Stimulated activated CD4-positive, alpha-beta T cell treated with anti-CD3 and anti-CD28 coated beads, Interleukin-1b, Interleukin-23, amount 100 ng/mL, for 24 hours (primary cell): ENCODE results near the gene PARD3B.

ENCODE experiments used
- DNase-seq, 4 experiments: peaks; one replicate each; pipeline ENCODE4 v3.0.0-alpha.2; 2020; ENCODE audit warnings: low read depth in 4 of 4, low spot score in 1 of 4

PARD3B gene

DNA sequence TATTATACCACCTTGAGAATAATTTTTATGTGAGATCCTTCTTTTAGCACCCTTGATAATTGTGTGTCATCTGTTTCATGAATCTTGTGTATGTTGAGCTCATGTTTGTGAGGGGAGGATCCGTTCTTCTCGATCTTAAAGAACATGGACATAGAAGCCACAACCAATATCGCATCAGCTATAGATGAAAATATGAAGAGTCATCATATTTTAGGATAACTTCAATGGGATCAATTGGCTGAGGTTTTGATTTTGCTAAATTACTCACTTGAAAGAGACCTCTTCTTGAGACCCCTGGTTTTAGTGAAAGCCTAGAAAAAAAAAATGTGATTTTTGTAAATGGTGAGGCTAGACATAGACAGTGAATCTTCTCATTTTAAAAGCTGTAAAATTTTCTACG, 751.7 kb downstream of the PARD3B start:
- no peak for DNase-seq

- no peak for DNase-seq
Observed at GRCh38 chr2:205297368-205297767, 752.1 kb downstream of the PARD3B start.

- DNase-seq = no peak
Observed at GRCh38 chr2:205297846-205298245, 752.6 kb downstream of the PARD3B start.

DNA sequence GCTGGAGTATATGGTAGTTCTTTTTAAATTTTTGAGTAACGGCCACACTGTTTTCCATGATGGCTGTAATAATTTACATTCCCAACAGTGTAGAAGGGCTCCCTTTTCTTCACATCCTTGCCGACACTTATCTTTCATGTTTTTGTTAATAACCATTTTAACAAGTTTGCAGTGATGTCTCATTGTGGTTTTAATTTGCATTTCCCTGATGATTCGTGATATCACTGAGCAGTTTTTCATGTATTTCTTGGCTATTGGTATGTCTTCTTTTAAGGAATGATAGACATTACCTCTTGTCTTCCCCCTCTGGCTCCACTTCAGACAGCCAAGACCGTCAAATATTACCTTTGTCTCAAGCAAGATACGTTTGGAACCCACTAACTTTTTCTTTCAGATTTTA, 765.9 kb downstream of the PARD3B start:
- DNase-seq = no peak

DNA sequence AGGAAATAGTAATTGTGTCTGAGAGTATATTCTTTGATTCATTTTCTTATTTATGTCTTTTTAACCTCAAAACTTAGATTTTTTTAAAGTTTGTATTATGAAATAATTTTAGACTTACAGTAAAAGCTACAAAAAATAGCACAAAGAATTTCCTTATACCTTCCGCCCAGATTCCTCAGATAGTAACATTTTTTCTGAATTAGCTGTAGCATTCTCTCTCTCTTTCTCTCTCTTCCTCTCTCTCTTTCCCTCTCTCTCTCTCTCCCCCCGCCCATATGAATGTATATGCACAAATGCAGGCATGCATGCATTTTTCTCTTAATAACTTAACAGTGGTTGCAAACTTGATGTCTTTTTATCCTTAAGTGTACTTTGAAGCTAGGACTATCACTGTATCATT, 776.0 kb downstream of the PARD3B start:
- DNase-seq = no peak

DNA sequence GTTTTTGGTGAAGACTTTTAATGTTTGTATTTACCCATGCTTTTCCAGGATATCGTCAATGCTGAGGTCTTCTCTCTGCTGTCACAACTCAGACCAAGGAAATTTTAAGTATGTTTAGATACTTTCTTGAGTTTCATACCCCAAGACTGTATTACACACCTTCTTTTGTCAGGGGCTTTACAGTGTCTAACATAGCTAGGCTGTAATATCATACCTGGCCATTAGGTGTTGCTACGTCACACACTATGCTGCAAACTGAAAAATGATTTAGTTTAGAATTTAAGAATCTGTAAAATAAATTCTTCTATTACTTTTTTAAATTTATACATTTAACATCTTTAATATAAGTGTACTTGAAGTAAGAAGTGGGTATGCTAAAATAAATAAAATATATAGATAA, 778.7 kb downstream of the PARD3B start:
- DNase-seq = no peak

DNA sequence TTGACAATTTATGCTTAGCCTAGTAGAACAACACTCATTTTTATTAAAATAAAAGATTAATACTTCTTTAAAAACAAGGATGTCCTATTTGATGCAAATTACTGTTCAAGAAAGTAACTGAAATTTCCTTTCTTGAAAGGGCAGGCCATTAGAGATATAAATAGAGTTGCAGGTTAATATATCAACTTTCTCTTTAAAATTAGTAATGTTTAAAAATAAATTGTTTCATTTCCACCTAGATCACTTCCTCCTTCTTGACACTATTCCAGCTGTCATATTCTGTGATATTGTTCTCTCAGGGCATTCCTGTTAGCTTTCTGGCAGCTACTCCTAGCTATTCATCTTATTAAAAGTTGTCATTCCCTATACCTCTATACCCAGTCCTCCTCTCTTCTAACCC, 779.1 kb downstream of the PARD3B start:
- no peak for DNase-seq

- DNase-seq = no peak
Observed at GRCh38 chr2:205333351-205333750, 788.1 kb downstream of the PARD3B start.

DNA sequence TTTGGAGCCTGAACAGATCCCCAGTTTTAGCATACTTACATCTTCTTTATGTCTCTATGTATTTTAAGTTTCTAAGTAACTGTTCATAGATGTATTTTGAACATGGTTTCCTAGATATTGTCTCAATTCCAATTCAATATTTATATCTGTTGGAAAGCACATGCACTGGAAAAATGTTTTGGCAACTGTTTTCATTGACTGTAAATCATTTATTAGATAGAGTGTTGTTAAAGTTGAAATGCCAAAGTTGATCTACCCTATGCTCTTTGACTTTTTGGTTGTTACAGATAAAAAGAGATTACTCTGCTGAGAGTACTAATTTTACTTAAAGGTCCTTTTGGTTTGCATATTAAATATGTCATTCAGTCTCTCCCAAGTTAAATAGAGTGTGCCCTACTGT, 792.0 kb downstream of the PARD3B start:
- no peak for DNase-seq

DNA sequence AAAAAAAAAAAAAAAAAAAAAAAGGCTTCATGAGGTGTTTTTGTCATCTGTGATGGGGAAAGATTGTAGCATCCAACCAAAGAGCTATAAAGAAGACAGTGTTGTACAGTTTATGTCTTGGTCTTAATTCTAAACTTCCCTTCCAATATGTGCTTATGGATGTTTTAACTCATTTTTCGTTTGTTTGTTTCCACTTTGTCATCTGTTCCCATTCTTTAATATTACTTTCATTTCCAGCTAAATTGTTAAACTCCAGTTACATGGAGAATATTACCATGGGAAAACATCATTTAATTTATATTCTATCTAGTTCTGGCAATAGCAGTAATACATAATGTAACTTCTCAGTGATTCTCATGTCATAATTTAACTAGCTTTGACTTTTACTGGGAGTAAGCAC, 792.9 kb downstream of the PARD3B start:
- DNase-seq = no peak

- no peak for DNase-seq
Observed at GRCh38 chr2:205343103-205343502, 797.8 kb downstream of the PARD3B start.

- no peak for DNase-seq
Observed at GRCh38 chr2:205346649-205347048, 801.4 kb downstream of the PARD3B start.

DNA sequence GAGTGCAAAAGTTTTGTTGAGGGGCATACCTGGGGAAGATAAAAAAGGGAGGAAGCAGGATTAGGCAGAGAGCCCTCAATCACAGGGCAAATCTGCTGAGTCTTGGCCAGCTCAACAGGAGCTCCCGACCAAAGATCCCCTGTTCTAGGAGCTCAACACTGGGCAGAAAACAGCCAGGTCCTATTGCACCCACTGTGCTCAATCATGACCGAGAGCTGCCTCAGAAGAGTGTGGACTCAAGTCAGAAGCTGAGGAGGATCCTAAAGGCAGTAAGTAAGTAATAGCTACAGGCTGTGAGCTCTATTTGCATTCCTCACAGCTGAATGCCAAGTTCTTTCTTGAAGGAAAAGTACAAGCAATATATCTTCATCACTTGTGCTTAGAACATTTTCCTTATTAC, 802.6 kb downstream of the PARD3B start:
- DNase-seq = no peak

GRCh38 chr2:205352094-205352493, 806.8 kb downstream of the PARD3B start:
- no peak for DNase-seq

GRCh38 chr2:205352593-205352992, 807.3 kb downstream of the PARD3B start:
- DNase-seq = no peak

- DNase-seq = no peak
Observed at GRCh38 chr2:205357732-205358131, 812.5 kb downstream of the PARD3B start.

- no peak for DNase-seq
Observed at GRCh38 chr2:205358351-205358815, 813.1 kb downstream of the PARD3B start.

DNA sequence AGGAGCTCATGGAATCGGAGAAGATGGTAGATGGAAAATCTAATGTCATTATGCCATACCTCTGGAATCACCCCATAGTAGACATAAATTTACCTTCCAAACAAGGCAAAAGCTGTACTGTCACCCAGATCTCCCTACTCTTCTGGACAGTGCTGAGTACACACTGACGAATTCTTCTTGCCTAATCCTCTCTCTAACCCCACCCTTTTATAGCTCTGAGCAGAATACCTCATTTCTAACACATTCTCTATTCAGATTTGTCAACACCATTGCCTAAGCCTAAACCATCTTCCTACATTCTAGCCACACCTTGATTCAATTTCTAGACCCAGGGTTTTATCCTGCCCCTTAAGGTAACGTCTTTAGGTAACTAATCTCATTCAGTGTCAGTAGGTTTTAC, 816.0 kb downstream of the PARD3B start:
- DNase-seq = no peak

GRCh38 chr2:205361970-205362369, 816.7 kb downstream of the PARD3B start:
- DNase-seq = no peak

GRCh38 chr2:205364261-205364660, 819.0 kb downstream of the PARD3B start:
- DNase-seq = no peak

DNA sequence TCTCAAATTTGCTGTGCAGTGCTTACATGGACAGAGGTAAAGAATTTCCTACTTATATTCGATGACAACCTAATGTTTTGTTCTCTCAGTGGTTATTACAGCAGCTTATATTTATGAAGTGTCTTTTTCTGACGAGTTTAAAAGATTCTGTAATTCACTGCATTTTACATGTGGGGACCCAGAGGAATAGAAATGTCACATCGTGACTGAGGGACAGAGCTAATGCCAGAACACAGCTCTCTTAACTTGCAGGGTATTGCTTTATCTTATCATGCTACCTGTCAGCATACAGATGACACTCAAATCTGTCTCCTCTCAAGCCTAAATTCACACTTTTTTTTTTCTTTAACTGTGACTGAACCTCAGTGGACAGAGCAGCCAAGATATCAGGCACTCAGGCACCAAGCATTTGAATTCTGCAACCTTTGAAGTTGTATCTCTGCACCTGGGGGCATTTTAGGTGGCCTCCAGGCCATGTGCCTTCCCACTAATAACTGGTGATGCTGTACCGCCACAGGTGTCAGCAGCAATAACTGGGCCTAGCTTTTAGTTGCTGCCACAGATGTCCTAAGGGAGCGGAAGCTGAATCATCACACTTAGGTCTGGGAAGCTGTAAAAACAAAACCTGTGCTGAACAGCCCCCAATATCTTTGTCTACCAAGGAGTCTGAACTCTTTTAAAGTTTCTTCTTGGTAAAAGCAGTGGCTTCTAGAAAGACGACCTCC, 821.2 kb downstream of the PARD3B start:
- DNase-seq = no peak

DNA sequence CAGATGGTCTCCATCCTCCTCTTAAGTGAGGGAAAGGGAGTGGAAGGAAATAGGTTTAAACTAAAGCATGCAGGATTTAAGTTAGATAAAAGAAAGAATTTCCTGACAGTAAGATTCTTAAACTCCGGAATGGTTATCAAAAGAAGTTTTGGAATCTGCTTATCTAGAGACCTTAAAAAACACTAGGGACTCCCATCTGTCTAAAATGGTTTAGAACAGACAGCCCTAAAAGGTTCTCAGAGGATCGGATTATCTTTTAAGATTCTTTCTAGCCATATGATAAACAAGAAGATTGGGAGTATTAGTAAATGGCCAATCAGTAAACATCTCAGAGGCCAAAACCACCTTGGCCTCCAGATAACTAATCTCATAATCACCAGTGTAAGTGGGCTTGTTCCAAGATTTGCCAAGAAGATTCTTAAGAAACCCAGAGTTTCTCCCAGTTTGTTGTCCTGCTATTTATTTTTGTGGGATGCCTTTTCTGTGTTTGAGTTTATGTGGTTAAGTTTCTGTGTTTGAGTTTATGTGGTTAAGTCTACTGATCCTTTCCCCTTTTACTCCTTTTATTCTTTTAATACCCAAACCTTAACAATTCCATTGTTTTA, 822.2 kb downstream of the PARD3B start:
- DNase-seq = no peak

DNA sequence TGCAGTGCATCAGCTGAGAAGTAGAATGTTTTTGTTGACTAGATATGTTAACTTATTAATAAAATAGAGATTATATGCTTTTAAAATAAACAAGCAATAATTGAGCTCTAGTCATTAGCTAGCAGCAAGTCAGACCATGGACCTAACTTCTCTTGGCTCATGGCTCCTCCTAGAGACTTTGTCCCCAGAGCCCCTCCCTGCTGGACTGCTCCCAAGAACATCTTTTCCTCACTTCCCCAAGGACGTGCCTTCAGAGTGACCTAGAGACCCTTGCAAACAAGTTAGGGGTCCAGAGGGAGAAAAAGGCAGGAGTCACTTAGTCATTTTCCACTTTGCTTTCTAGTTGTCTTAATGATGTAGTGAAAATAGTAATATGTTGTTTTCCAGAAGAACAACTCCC, 824.5 kb downstream of the PARD3B start:
- no peak for DNase-seq
